HepG2 (cell line): ENCODE measurements around the gene AGR3. TPM values are rescaled to one million over a fixed set of nuclear protein-coding genes. Genes with fewer than 3 reads are reported as not detected.

ENCODE experiments used
- CHD2 ChIP-seq: IDR thresholded peaks from 2 replicates; pipeline ENCODE4 v1.6.1; 2011; ENCODE audit warnings: low read depth, low read length, improper control_type of control experiment
- GABPA ChIP-seq, 2 experiments: IDR thresholded peaks; 2 replicates each; pipeline ENCODE4 v1.6.1; 2011 to 2016; ENCODE audit warnings: low read depth in 2 of 2, low read length in 1 of 2, missing biosample characterization in 1 of 2, missing genetic modification characterization in 1 of 2
- KDM2A ChIP-seq: sonication (generic); formaldehyde crosslinking; IDR thresholded peaks from 2 replicates; pipeline ENCODE4 v1.4.0; 2020; ENCODE audit warnings: low read depth, missing genetic modification reagents, borderline replicate concordance
- MAZ ChIP-seq, 2 experiments: sonication (generic) in 1 of 2; formaldehyde crosslinking in 1 of 2; IDR thresholded peaks; 2 replicates each; pipeline versions ENCODE4 v1.5.0 to v1.6.1; 2012 to 2020; ENCODE audit warnings: low read depth in 2 of 2, mild to moderate bottlenecking in 2 of 2, borderline replicate concordance in 1 of 2, improper control_type of control experiment in 1 of 2, low read length in 1 of 2, missing genetic modification reagents in 1 of 2, moderate library complexity in 1 of 2
- MIER3 ChIP-seq: IDR thresholded peaks from 2 replicates; pipeline ENCODE4 v1.6.1; 2016; ENCODE audit warnings: missing compliant biosample characterization, borderline replicate concordance
- NONO ChIP-seq, 2 experiments: fragments of 450-650 bp in 1 of 2; sonication (generic) in 1 of 2; formaldehyde crosslinking in 1 of 2; IDR thresholded peaks in 1 of 2; conservative IDR thresholded peaks in 1 of 2; 2 replicates each; pipeline versions ENCODE4 v1.6.1 to v1.8.0; 2017 to 2022; ENCODE audit warnings: mild to moderate bottlenecking in 1 of 2, missing genetic modification reagents in 1 of 2, moderate library complexity in 1 of 2
- RAD51 ChIP-seq: fragments of 450-650 bp; IDR thresholded peaks from 2 replicates; pipeline ENCODE4 v1.6.1; 2016; ENCODE audit warnings: borderline replicate concordance
- RXRB ChIP-seq: IDR thresholded peaks from 2 replicates; pipeline ENCODE4 v1.6.1; 2016; ENCODE audit warnings: borderline replicate concordance, missing genetic modification reagents, missing compliant biosample characterization
- SETDB1 ChIP-seq: sonication (generic); formaldehyde crosslinking; IDR thresholded peaks from 2 replicates; pipeline ENCODE4 v1.5.1; 2020; ENCODE audit warnings: missing genetic modification reagents, mild to moderate bottlenecking, borderline replicate concordance
- SUZ12 ChIP-seq: fragments of 150-350 bp; IDR thresholded peaks from 2 replicates; pipeline ENCODE4 v1.6.1; 2014; ENCODE audit warnings: low read depth, low read length
- ZFP41 ChIP-seq: sonication (generic); formaldehyde crosslinking; IDR thresholded peaks from 2 replicates; pipeline ENCODE4 v1.4.0; 2020; ENCODE audit warnings: mild to moderate bottlenecking, missing genetic modification reagents, borderline replicate concordance
- ZNF430 ChIP-seq: sonication (generic); formaldehyde crosslinking; IDR thresholded peaks from 2 replicates; pipeline ENCODE4 v1.9.0; 2021; ENCODE audit warnings: mild to moderate bottlenecking, missing genetic modification reagents
- ZNF550 ChIP-seq: sonication (generic); formaldehyde crosslinking; IDR thresholded peaks from 2 replicates; pipeline ENCODE4 v1.4.0; 2020; ENCODE audit warnings: mild to moderate bottlenecking, missing genetic modification reagents, borderline replicate concordance
- ZNF562 ChIP-seq: sonication (generic); formaldehyde crosslinking; IDR thresholded peaks from 2 replicates; pipeline ENCODE4 v1.8.0; 2022; ENCODE audit warnings: missing genetic modification reagents, borderline replicate concordance
- ZNF614 ChIP-seq: IDR thresholded peaks from 2 replicates; pipeline ENCODE4 v1.6.1; 2018; ENCODE audit warnings: missing biosample characterization, missing genetic modification reagents, inconsistent platforms, borderline replicate concordance
- ZNF747 ChIP-seq: sonication (generic); formaldehyde crosslinking; IDR thresholded peaks from 2 replicates; pipeline ENCODE4 v1.8.1; 2023; ENCODE audit warnings: missing genetic modification reagents, mild to moderate bottlenecking, borderline replicate concordance
- polyA plus RNA-seq, 8 experiments: library from polyadenylated mRNA; depleted of rRNA in 3 of 8; stranded (reverse) in 7 of 8; unstranded in 1 of 8; fragments of >200 nt; fragmentation: Illumina TruSeq in 4 of 8; extraction: Trizol in 4 of 8; gene quantifications; 2 replicates each; pipeline versions ENCODE4 v1.2.1 to v1.2.3, GENCODE V29; 2011 to 2016; ENCODE audit warnings: low read depth in 4 of 8, missing spikeins in 1 of 8, mixed read lengths in 1 of 8; ENCODE audit not compliant: insufficient read depth in 1 of 8
- total RNA-seq, 5 experiments: library from RNA; depleted of rRNA; stranded (reverse); fragments of >200 nt; fragmentation: Illumina TruSeq; extraction: Trizol; gene quantifications; 2 replicates each; pipeline ENCODE4 v1.2.3, GENCODE V29; 2016; ENCODE audit warnings: low read depth in 1 of 5
- TF ChIP-seq, protein P1 (sequence below): IDR thresholded peaks from 2 replicates; pipeline ENCODE4 v1.6.1; 2016; ENCODE audit warnings: missing compliant biosample characterization, missing genetic modification reagents, borderline replicate concordance
- TF ChIP-seq, protein P2 (sequence below): sonication (generic); formaldehyde crosslinking; IDR thresholded peaks from 2 replicates; pipeline ENCODE4 v1.4.0; 2020; ENCODE audit warnings: mild to moderate bottlenecking, missing genetic modification reagents
- TF ChIP-seq, protein P3 (sequence below): sonication (generic); formaldehyde crosslinking; IDR thresholded peaks from 2 replicates; pipeline ENCODE4 v1.5.1; 2020; ENCODE audit warnings: missing genetic modification reagents, mild to moderate bottlenecking, borderline replicate concordance
- TF ChIP-seq, protein P4 (sequence below): sonication (generic); formaldehyde crosslinking; IDR thresholded peaks from 2 replicates; pipeline ENCODE4 v1.5.1; 2020; ENCODE audit warnings: missing genetic modification reagents, mild to moderate bottlenecking, borderline replicate concordance
- TF ChIP-seq, protein P5 (sequence below): sonication (generic); formaldehyde crosslinking; IDR thresholded peaks from 2 replicates; pipeline ENCODE4 v1.8.0; 2022; ENCODE audit warnings: missing genetic modification reagents, mild to moderate bottlenecking, borderline replicate concordance

The AGR3 gene
- total and polyA plus RNA-seq, 2 of the 13 experiments (the other 11 are each of a cell fraction or from before 2014, with no cell fraction given): not detected

DNA sequence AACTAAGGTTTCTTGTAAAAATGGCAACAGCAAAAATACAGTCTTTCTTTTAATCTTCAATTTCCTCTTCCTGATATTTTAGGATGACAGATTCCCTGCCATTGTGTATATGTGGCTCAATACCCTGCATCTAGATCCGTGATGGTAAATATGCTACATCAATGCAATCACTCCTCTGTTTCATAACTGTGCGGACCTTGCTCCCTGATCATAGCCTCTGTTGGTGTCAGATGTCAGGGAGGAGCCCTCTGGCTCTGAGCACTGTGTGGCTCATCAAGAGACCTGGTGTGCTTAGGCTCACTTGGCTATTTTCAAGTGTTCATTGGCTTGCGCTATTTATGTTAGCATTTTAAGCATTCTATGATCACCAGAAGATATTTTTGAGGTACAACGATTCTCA, 33.0 kb upstream of the AGR3 start (continued):
- TF ChIP-seq RAD51: no peak
- TF ChIP-seq SUZ12: no peak
- TF ChIP-seq GABPA (IDR thresholded peaks at IDR 0.05; ENCODE audit: low read depth, low read length): no peak
- TF ChIP-seq GABPA (CRISPR knock-in tag; IDR thresholded peaks at IDR 0.05; ENCODE audit: low read depth): no peak
- TF ChIP-seq ZNF430 (CRISPR knock-in tag): no peak
- no peak for TF ChIP-seq MAZ (IDR thresholded peaks at IDR 0.05; ENCODE audit: borderline replicate concordance, low read depth, low read length)
- no peak for TF ChIP-seq MAZ (CRISPR knock-in tag; IDR thresholded peaks at IDR 0.05; ENCODE audit: low read depth)
- no peak for TF ChIP-seq CHD2
- TF ChIP-seq, protein P1, sequence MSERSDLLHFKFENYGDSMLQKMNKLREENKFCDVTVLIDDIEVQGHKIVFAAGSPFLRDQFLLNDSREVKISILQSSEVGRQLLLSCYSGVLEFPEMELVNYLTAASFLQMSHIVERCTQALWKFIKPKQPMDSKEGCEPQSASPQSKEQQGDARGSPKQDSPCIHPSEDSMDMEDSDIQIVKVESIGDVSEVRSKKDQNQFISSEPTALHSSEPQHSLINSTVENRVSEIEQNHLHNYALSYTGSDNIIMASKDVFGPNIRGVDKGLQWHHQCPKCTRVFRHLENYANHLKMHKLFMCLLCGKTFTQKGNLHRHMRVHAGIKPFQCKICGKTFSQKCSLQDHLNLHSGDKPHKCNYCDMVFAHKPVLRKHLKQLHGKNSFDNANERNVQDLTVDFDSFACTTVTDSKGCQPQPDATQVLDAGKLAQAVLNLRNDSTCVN (CRISPR knock-in tag): 0 out of 2 replicates have a peak, but pooled peaks have one; percentile 35
- TF ChIP-seq, protein P2, sequence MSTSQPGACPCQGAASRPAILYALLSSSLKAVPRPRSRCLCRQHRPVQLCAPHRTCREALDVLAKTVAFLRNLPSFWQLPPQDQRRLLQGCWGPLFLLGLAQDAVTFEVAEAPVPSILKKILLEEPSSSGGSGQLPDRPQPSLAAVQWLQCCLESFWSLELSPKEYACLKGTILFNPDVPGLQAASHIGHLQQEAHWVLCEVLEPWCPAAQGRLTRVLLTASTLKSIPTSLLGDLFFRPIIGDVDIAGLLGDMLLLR (CRISPR knock-in tag): no peak
- no peak for TF ChIP-seq SETDB1 (CRISPR knock-in tag)
- peak; percentile 90; the same call in 1 of the 2 replicates for TF ChIP-seq MIER3
- peak; percentile 100 for TF ChIP-seq ZNF614 (CRISPR knock-in tag)
- no peak for TF ChIP-seq ZFP41
- TF ChIP-seq, protein P3, sequence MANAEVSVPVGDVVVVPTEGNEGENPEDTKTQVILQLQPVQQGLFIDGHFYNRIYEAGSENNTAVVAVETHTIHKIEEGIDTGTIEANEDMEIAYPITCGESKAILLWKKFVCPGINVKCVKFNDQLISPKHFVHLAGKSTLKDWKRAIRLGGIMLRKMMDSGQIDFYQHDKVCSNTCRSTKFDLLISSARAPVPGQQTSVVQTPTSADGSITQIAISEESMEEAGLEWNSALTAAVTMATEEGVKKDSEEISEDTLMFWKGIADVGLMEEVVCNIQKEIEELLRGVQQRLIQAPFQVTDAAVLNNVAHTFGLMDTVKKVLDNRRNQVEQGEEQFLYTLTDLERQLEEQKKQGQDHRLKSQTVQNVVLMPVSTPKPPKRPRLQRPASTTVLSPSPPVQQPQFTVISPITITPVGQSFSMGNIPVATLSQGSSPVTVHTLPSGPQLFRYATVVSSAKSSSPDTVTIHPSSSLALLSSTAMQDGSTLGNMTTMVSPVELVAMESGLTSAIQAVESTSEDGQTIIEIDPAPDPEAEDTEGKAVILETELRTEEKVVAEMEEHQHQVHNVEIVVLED (CRISPR knock-in tag): no peak
- TF ChIP-seq RXRB (CRISPR knock-in tag): peak; percentile 77
- no peak for TF ChIP-seq NONO (IDR thresholded peaks at IDR 0.05)
- TF ChIP-seq NONO (CRISPR knock-in tag; conservative IDR thresholded peaks at IDR 0.05): no peak
- peak; percentile 36; the same call in 1 of the 2 replicates for TF ChIP-seq KDM2A
- TF ChIP-seq, protein P4, sequence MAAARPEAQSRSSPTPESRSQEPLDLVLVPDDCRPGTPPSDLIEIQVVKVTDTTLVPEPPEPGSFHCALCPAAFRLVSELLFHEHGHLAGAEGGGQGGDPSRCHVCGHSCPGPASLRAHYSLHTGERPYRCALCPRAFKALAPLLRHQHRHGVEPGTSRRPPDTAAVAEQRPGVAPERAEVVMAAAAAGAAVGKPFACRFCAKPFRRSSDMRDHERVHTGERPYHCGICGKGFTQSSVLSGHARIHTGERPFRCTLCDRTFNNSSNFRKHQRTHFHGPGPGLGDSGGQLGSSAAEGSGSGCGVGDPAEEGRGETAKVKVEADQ (CRISPR knock-in tag): no peak
- TF ChIP-seq ZNF747 (CRISPR knock-in tag): no peak
- TF ChIP-seq, protein P5, sequence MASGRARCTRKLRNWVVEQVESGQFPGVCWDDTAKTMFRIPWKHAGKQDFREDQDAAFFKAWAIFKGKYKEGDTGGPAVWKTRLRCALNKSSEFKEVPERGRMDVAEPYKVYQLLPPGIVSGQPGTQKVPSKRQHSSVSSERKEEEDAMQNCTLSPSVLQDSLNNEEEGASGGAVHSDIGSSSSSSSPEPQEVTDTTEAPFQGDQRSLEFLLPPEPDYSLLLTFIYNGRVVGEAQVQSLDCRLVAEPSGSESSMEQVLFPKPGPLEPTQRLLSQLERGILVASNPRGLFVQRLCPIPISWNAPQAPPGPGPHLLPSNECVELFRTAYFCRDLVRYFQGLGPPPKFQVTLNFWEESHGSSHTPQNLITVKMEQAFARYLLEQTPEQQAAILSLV: no peak
- no peak for TF ChIP-seq ZNF562 (CRISPR knock-in tag)
- TF ChIP-seq ZNF550 (CRISPR knock-in tag): no peak
